Mammary epithelial cell (primary cell): ENCODE results near the gene NEK5.

ENCODE experiments used
- CTCF ChIP-seq, 2 donors: IDR thresholded peaks in 1 of 2; conservative IDR thresholded peaks in 1 of 2; 2 replicates each; pipeline ENCODE4 v1.5.1; 2011 to 2012; ENCODE audit warnings: inconsistent platforms in 2 of 2, low read length in 2 of 2, mild to moderate bottlenecking in 2 of 2, control low read depth in 1 of 2, low read depth in 1 of 2; ENCODE audit not compliant: insufficient read depth in 1 of 2; ENCODE audit errors: extremely low read depth in 1 of 2
- EZH2 ChIP-seq: IDR thresholded peaks from 2 replicates; pipeline ENCODE4 v1.6.1; 2012; ENCODE audit warnings: low read length, inconsistent platforms, borderline replicate concordance

- TF ChIP-seq CTCF (conservative IDR thresholded peaks at IDR 0.05 in 1 of 2, IDR thresholded peaks at IDR 0.05 in 1 of 2; ENCODE audit: extremely low read depth in 1 of 2, insufficient read depth in 1 of 2, low read depth in 1 of 2, low read length in 2 of 2) (no peak), EZH2 (no peak)
Measured at GRCh38 chr13:52127378-52127777, 1.5 kb downstream of the NEK5 start.
